Measurements from ENCODE around the gene PSMC3. TPM values are rescaled to one million over a fixed set of nuclear protein-coding genes. Genes with fewer than 3 reads are reported as not detected.
"Not testable (repeated sequence)": the region's sequence is repeated elsewhere in the genome, so short reads cannot be mapped to it uniquely, and the experiment has no call there.

The PSMC3 gene
- total RNA-seq, 2 experiments from 2014 or later = 137 to 140 TPM

DNA sequence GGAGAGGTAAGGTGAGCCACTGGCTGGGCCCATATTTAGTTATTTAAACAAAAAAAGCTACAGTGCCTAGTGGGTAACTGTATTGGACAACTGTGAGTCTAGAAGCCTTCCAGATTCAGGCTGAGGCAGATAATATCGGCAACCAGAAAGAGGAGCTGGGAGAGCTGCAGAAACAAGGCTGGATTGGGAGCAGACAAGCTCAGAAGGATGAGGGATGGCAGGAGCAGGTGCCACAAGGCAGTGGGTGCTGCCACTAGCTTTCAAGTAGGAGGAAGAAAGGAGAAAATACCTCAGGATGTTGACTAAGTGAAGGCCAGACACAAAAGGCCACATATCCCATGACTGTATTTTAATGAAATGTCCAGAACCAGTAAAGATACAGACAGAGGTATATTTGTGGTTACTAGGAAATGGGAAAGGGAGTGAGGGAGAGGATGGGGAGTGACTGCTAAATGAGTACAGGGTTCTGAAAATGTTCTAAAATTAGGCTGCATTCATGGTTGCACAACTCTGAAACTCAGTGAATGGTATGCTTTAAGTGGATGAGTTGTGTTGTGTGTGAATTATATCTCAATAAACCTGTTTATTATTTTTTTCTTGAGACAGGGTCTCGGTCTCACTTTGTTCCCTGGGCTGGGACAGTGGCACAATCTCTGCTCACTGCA, 34.5 kb upstream of the PSMC3 start:
- no peaks in the 10 kb centered on the region for H3K9me3 Mint-ChIP-seq
- H3K27ac Mint-ChIP-seq = peak overlapping the region; percentile 56
- POLR2A ChIA-PET = no interaction called here
- peaks cover 8% of the 10 kb centered on the region for H3K36me3 Mint-ChIP-seq (ENCODE audit: low read depth)
- intact Hi-C loops (cut with micrococcal nuclease) = no loop called here
- no peak overlapping the region for H3K4me3 Mint-ChIP-seq
- no peaks in the 10 kb centered on the region for H3K27me3 Mint-ChIP-seq
- no peak for DNase-seq
- no peaks in the 10 kb centered on the region for H3K4me1 Mint-ChIP-seq (ENCODE audit: low read depth)
- CTCF ChIA-PET = no interaction called here
- no peak for ATAC-seq
- TF ChIP-seq, protein P1, sequence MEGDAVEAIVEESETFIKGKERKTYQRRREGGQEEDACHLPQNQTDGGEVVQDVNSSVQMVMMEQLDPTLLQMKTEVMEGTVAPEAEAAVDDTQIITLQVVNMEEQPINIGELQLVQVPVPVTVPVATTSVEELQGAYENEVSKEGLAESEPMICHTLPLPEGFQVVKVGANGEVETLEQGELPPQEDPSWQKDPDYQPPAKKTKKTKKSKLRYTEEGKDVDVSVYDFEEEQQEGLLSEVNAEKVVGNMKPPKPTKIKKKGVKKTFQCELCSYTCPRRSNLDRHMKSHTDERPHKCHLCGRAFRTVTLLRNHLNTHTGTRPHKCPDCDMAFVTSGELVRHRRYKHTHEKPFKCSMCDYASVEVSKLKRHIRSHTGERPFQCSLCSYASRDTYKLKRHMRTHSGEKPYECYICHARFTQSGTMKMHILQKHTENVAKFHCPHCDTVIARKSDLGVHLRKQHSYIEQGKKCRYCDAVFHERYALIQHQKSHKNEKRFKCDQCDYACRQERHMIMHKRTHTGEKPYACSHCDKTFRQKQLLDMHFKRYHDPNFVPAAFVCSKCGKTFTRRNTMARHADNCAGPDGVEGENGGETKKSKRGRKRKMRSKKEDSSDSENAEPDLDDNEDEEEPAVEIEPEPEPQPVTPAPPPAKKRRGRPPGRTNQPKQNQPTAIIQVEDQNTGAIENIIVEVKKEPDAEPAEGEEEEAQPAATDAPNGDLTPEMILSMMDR (IDR thresholded peaks at IDR 0.05) = no peak

DNA sequence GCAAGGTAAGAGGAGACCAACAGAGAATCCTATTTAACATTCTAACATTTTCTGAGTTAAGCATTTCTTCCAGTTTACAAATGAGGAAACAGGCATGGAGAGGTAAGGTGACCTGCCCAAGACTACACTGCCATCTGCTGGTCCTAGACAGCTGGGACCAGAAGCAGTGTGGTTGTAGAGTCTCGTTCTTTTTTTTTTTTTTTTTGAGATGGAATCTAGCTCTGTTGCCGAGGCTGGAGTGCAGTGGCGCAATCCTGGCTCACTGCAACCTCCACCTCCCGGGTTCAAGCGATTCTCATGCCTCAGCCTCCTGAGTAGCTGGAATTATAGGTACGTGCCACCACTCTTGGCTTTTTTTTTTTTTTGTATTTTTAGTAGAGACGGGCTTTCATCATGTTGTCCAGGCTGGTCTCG, 28.0 kb upstream of the PSMC3 start:
- H3K36me3 Mint-ChIP-seq (ENCODE audit: low read depth); H3K27me3 Mint-ChIP-seq; H3K4me1 Mint-ChIP-seq (ENCODE audit: low read depth); H3K9me3 Mint-ChIP-seq; H3K27ac Mint-ChIP-seq; intact Hi-C loops (cut with micrococcal nuclease); H3K4me3 Mint-ChIP-seq: not testable (repeated sequence)
- CTCF ChIA-PET = interaction anchor here (0.7 to 3.1 kb wide), 10 partner anchors 10 to 110 kb away, joined by 3 to 23 read pairs (median 4); partner anchors contain the start of genes PSMC3 and PTPMT1
- DNase-seq (peak; percentile 83), ATAC-seq (peak; percentile 98)
- POLR2A ChIA-PET = interaction anchor here (0.6 to 0.9 kb wide), 2 partner anchors 25 to 276 kb away, joined by 3 read pairs; no protein-coding TSS in a partner anchor
- TF ChIP-seq, protein P1 (IDR thresholded peaks at IDR 0.05) = peak; percentile 76

DNA sequence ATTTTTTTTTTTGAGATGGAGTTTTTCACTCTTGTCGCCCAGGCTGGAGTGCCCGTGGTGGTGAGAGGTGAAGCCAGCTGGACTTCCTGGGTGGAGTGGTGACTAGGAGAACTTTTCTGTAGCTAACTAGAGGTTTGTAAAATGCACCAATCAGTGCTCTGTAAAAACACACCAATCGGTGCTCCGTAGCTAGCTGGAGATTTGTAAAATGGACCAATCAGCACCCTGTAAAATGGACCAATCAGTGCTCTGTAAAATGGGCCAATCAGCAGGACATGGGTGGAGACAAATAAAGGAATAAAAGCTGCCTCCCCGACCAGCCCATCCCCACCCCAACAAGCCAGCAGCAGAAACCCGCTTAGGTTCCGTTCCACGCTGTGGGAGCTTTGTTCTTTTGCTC, 27.1 kb upstream of the PSMC3 start:
- CTCF ChIA-PET = interaction anchor here (0.7 to 3.1 kb wide), 11 partner anchors 9 to 111 kb away, joined by 3 to 23 read pairs (median 4); partner anchors contain the start of genes PSMC3 and PTPMT1
- no peak overlapping the region for H3K27ac Mint-ChIP-seq

DNA sequence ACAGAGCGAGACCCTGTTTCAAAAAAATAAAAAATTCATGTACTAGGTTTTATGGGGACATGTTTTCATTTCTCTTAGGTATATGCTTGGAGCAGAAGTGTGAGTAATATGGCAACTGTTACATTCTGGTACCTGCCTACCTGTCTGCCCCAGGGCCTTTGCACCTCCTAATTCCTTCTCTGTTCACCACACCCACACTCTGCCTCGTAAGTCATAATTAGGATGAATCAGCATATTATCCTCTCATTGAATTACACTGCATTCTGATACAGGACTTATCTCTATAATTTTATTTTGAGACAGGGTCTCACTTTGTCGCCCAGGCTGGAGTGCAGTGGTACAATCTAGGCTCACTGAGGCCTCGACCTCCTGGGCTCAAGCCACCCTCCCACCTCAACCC, 25.8 kb upstream of the PSMC3 start:
- TF ChIP-seq, protein P1 (IDR thresholded peaks at IDR 0.05) = no peak
- Mint-ChIP-seq H3K27ac (no peak overlapping the region), H3K9me3 (no peaks in the 10 kb centered on the region), H3K4me1 (ENCODE audit: low read depth) (peaks cover 6% of the 10 kb centered on the region), H3K36me3 (ENCODE audit: low read depth) (no peaks in the 10 kb centered on the region), H3K4me3 (no peak overlapping the region), H3K27me3 (no peaks in the 10 kb centered on the region)
- ATAC-seq = no peak
- ChIA-PET CTCF (interaction anchor here (1.2 kb wide), 1 partner anchor 40 kb away, joined by 3 read pairs; no protein-coding TSS in a partner anchor), POLR2A (interaction anchor here (0.5 kb wide), 1 partner anchor 115 kb away, joined by 3 read pairs; no protein-coding TSS in a partner anchor)
- no peak for DNase-seq
- intact Hi-C loops (cut with micrococcal nuclease) = no loop called here

More for the DNA sequence above, 27.1 kb upstream of the PSMC3 start:
- DNase-seq (peak; percentile 5), ATAC-seq (no peak)
- intact Hi-C loops (cut with micrococcal nuclease) = no loop called here
- H3K27me3 Mint-ChIP-seq = no peaks in the 10 kb centered on the region
- H3K4me1 Mint-ChIP-seq (ENCODE audit: low read depth) = peaks cover 6% of the 10 kb centered on the region
- TF ChIP-seq, protein P1 (IDR thresholded peaks at IDR 0.05) = no peak
- H3K9me3 Mint-ChIP-seq = no peaks in the 10 kb centered on the region
- H3K36me3 Mint-ChIP-seq (ENCODE audit: low read depth) = no peaks in the 10 kb centered on the region
- POLR2A ChIA-PET = interaction anchor here (0.6 to 1.0 kb wide), 2 partner anchors 59 to 213 kb away, joined by 3 to 5 read pairs; no protein-coding TSS in a partner anchor
- H3K4me3 Mint-ChIP-seq = no peak overlapping the region

DNA sequence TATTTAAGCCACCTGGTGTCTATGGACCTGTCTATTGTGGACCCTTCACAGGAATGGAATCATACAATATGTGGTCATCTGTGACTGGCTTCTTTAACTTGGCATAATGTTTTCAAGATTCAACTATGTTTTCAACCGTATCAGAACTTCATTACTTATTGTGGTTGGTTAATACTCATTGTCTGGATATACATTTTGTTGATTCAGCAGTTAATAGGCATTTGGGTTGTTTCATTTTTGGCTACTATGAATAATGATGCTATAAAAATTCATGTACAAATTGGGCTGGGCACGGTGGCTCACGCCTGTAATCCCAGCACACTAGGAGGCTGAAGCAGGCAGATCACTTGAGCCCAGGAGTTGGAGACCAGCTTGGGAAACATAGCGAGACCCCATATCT, 25.2 kb upstream of the PSMC3 start:
- intact Hi-C loops (cut with micrococcal nuclease) = no loop called here
- DNase-seq (no peak), ATAC-seq (no peak)
- H3K9me3 Mint-ChIP-seq = no peaks in the 10 kb centered on the region
- H3K27ac Mint-ChIP-seq = no peak overlapping the region
- peaks cover 6% of the 10 kb centered on the region for H3K4me1 Mint-ChIP-seq (ENCODE audit: low read depth)
- no peaks in the 10 kb centered on the region for H3K36me3 Mint-ChIP-seq (ENCODE audit: low read depth)
- ChIA-PET POLR2A (no interaction called here), CTCF (interaction anchor here (1.2 kb wide), 1 partner anchor 39 kb away, joined by 3 read pairs; no protein-coding TSS in a partner anchor)
- TF ChIP-seq, protein P1 (IDR thresholded peaks at IDR 0.05) = no peak
- no peaks in the 10 kb centered on the region for H3K27me3 Mint-ChIP-seq
- H3K4me3 Mint-ChIP-seq = no peak overlapping the region
